ENCODE data around the gene LPXN. TPM values are rescaled to one million over a fixed set of nuclear protein-coding genes. Genes with fewer than 3 reads are reported as not detected.
A peak's percentile ranks its signal among the peaks of the same experiment; 100 is the strongest.

Gene LPXN
- total and polyA plus RNA-seq, 7 donors = 0.73 to 4.7 (median 2.8) TPM

DNA sequence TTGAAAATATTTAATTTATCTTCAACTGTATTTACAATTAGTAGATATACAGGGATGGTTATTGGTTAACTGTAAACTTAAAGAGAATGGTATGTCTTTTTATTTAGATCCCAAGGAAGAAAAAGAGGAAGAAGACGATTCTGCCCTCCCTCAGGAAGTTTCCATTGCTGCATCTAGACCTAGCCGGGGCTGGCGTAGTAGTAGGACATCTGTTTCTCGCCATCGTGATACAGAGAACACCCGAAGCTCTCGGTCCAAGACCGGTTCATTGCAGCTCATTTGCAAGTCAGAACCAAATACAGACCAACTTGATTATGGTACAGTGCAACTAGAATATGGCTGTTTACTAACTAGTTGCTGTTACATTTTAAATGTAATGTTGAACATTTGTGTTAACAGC is 34.1 kb upstream of the LPXN start:
- TF ChIP-seq, protein P1, sequence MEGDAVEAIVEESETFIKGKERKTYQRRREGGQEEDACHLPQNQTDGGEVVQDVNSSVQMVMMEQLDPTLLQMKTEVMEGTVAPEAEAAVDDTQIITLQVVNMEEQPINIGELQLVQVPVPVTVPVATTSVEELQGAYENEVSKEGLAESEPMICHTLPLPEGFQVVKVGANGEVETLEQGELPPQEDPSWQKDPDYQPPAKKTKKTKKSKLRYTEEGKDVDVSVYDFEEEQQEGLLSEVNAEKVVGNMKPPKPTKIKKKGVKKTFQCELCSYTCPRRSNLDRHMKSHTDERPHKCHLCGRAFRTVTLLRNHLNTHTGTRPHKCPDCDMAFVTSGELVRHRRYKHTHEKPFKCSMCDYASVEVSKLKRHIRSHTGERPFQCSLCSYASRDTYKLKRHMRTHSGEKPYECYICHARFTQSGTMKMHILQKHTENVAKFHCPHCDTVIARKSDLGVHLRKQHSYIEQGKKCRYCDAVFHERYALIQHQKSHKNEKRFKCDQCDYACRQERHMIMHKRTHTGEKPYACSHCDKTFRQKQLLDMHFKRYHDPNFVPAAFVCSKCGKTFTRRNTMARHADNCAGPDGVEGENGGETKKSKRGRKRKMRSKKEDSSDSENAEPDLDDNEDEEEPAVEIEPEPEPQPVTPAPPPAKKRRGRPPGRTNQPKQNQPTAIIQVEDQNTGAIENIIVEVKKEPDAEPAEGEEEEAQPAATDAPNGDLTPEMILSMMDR (IDR thresholded peaks at IDR 0.05) = no peak
- 84 to 90% (median 88%) methylated on average over 8 of the region's 8 CpGs for WGBS, 3 donors
- ATAC-seq (no peak), DNase-seq (no peak)
- no peaks in the 10 kb centered on the region for H3K9me3 ChIP-seq
- H3K36me3 ChIP-seq (ENCODE audit: insufficient read depth in 1 of 2, low read depth in 1 of 2) = peaks cover 18 to 51% of the 10 kb centered on the region in 2 donors
- no peak overlapping the region for H3K4me3 ChIP-seq
- intact Hi-C loops (cut with DNase I) = loop anchor here in 1 of 2 donors (1.0 kb wide), 1 partner anchor 12 kb away; no protein-coding TSS in a partner anchor
- H3K27ac ChIP-seq = no peak overlapping the region
- H3K27me3 ChIP-seq (ENCODE audit: insufficient read depth in 3 of 3, low read length in 2 of 3) = no peaks in the 10 kb centered on the region
- H3K4me1 ChIP-seq = peaks cover 14% of the 10 kb centered on the region

DNA sequence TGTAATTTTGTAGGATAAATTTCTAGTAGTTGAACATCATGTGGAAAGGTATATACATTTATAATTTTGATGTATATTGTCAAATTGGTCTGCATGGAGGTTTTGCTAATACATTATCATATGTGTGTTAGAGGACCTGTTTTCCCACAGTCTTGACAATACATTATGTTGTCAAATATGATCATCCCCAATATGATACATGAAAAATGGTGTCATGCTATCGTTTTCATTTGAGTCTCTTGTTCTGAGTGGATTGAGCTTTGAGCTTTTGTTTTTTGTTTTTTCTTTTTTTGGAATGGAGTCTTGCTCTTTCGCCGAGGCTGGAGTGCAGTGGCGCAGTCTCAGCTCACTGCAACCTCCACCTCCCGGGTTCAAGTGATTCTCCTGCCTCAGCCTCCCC is 32.7 kb upstream of the LPXN start:
- TF ChIP-seq, protein P1 (IDR thresholded peaks at IDR 0.05) = no peak
- H3K9me3 ChIP-seq = no peaks in the 10 kb centered on the region
- intact Hi-C loops (cut with DNase I) = no loop called here
- DNase-seq (no peak), ATAC-seq (no peak)
- H3K36me3 ChIP-seq (ENCODE audit: insufficient read depth in 1 of 2, low read depth in 1 of 2) = peaks cover 8 to 38% of the 10 kb centered on the region in 2 donors
- no peak overlapping the region for H3K27ac ChIP-seq
- peaks cover 21% of the 10 kb centered on the region for H3K4me1 ChIP-seq
- WGBS, 3 donors = 88 to 97% (median 96%) methylated on average over 5 of the region's 5 CpGs
- no peaks in the 10 kb centered on the region for H3K27me3 ChIP-seq (ENCODE audit: insufficient read depth in 3 of 3, low read length in 2 of 3)
- no peak overlapping the region for H3K4me3 ChIP-seq

DNA sequence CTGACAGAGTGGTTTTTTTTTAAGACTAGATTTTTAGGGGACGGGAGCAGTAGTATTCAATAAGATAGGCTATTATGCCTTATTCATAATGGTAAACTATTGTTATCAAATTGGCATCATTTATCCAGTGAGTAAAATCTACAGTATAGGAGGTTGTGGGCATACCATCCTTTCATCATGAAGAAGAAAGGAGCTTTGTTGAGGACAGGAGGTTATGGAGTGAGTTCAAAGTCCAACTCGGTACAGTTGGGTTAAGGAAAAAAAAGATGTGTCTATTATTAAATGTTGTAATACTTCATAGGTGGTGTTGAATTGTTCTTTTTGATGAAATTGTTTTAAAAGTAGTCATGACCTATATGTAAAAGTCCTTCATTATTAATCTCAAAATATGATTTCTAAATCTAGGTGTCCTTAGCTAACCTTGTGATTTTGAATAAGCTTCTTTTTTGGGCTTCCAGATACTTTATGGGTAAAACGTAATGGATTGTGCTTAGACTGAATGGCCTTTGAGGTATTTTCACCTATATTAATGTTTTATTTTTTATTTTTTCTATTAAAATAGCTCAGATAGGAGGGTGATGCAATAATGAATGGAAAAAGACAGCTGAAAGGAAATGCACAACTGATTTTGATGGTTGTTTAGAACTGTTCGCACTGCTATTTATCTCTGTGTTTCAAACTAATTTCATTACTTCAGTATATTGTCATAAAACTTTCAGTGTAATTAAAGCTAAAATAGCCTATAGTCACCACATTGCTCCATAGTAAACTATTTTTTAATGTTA is 31.5 kb upstream of the LPXN start:
- Histone ChIP-seq H3K4me3 (no peak overlapping the region), H3K9me3 (no peaks in the 10 kb centered on the region), H3K27ac (no peak overlapping the region), H3K36me3 (ENCODE audit: insufficient read depth in 1 of 2, low read depth in 1 of 2) (peaks cover 2 to 25% of the 10 kb centered on the region in 2 donors), H3K27me3 (ENCODE audit: insufficient read depth in 3 of 3, low read length in 2 of 3) (no peaks in the 10 kb centered on the region), H3K4me1 (peaks cover 26% of the 10 kb centered on the region)
- intact Hi-C loops (cut with DNase I) = no loop called here
- TF ChIP-seq, protein P1 (IDR thresholded peaks at IDR 0.05) = no peak
- WGBS, 3 donors = 53 to 73% (median 54%) methylated on average over 4 of the region's 4 CpGs
- ATAC-seq (peak in 1 of 4 donors; percentile 35), DNase-seq (no peak)

DNA sequence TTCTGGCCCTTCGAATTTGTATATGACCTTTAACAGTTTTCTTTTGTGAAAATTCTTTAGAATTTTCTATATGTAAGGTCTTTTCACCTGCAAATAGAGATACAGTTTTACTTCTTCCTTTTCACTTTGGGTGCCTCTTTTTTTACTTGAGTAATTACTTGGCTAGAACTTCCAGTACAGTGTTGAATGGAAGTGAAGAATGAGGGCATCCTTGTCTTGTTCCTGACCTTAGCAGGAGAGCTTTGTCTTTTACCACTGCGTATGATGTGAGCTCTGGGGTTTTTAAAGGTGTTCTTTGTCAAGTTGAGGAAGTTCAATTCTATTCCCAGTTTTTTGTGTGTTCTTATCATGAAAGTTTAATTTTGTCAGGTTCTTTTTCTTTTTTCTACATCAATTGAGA is 24.9 kb upstream of the LPXN start:
- no peaks in the 10 kb centered on the region for H3K9me3 ChIP-seq
- no peak overlapping the region for H3K27ac ChIP-seq
- TF ChIP-seq, protein P1 (IDR thresholded peaks at IDR 0.05) = no peak
- H3K4me1 ChIP-seq = peaks cover 51% of the 10 kb centered on the region
- ATAC-seq (no peak), DNase-seq (no peak)
- H3K27me3 ChIP-seq (ENCODE audit: insufficient read depth in 3 of 3, low read length in 2 of 3) = no peaks in the 10 kb centered on the region
- intact Hi-C loops (cut with DNase I) = no loop called here
- H3K36me3 ChIP-seq (ENCODE audit: insufficient read depth in 1 of 2, low read depth in 1 of 2) = no peaks in the 10 kb centered on the region
- WGBS, 3 donors = 84 to 94% (median 85%) methylated on average over 2 of the region's 2 CpGs
- H3K4me3 ChIP-seq = no peak overlapping the region

Data from psoas muscle (tissue), 8 donors.